HG03460 (cell line): ENCODE data around the gene KLB.
"Not testable (repeated sequence)": the region's sequence is repeated elsewhere in the genome, so short reads cannot be mapped to it uniquely, and the experiment has no call there.

Experiments used
- ATAC-seq: cut with Tn5 transposase; IDR thresholded peaks from one replicate; pipeline ENCODE4 v1.9.1; 2021; ENCODE audit not compliant: unreplicated experiment

The KLB gene

DNA sequence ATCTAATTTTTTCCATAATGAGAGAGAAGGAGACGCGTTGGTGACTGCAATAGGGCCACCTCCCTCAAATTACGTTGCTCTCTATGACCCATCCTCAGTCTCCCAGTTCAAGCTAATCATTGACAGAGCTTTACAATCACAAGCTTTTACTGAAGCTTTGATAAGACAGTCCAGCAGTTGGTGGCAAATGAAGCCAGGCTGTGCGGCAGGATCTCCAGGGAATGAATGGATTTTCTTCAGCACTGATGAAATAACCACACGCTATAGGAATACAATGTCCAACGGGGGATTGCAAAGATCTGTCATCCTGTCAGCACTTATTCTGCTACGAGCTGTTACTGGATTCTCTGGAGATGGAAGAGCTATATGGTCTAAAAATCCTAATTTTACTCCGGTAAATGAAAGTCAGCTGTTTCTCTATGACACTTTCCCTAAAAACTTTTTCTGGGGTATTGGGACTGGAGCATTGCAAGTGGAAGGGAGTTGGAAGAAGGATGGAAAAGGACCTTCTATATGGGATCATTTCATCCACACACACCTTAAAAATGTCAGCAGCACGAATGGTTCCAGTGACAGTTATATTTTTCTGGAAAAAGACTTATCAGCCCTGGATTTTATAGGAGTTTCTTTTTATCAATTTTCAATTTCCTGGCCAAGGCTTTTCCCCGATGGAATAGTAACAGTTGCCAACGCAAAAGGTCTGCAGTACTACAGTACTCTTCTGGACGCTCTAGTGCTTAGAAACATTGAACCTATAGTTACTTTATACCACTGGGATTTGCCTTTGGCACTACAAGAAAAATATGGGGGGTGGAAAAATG is at the start of gene KLB:
Gene KLB, plus strand, starts transcription at position 168 of the 821 bp plus-strand sequence. Its CDS starts 20 bp downstream, at position 188.
- no peak for ATAC-seq

DNA sequence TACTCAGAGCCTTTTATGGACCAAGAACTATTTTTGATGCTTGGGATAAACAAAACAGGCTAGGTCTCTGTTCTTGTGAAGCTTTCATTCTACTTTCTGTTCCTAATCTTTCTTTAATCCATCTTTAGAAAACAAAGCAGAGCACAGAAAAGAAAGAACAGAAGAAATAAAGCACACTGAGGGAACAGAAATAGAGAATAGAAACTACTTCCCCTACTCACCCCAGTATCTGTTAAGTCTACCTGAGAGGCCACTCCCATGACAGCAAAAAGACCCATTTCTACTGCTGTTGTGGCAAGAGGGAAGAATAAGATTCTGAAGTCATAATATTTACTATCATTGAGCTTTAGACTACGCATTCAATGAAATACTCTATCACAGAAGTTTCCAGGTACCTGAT is 49.7 kb upstream of the KLB start:
- ATAC-seq, result peak; percentile 23

DNA sequence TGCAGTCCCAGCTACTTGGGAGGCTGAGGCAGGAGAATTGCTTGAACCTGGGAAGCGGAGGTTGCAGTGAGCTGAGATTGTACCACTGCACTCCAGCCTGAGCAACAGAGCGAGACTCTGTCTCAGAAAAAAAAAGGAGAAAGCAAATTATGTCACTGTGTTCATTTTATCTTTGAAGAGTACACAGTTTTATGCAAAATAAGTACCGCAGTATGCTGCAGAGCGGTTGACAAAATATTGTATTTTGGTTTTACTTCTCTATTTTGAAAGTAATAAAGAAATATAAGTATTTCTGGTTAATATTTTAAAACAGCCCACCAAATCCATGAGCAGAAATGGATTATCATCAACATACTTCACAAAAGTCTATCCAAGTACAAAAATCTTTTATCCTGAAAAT is 46.1 kb upstream of the KLB start:
- peak; percentile 43 for ATAC-seq

DNA sequence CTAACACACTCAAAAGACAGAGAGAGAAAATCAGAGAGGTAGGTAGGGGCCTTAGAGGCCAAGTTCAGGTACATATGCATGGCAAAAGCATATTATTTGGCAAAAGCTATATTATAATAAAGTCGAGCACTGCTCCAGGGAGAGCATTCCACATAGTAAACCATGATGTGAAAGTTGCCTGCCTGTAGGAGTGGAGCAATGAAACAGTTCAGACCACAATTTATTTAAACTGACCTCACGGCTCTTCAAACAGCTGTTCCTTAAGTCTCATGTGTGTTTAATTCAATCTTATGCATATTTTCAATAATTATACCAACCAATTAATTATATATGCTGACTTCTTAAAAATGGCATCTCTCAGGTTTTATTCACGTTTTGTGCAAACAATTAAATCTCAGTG is 43.9 kb upstream of the KLB start:
- no peak for ATAC-seq

DNA sequence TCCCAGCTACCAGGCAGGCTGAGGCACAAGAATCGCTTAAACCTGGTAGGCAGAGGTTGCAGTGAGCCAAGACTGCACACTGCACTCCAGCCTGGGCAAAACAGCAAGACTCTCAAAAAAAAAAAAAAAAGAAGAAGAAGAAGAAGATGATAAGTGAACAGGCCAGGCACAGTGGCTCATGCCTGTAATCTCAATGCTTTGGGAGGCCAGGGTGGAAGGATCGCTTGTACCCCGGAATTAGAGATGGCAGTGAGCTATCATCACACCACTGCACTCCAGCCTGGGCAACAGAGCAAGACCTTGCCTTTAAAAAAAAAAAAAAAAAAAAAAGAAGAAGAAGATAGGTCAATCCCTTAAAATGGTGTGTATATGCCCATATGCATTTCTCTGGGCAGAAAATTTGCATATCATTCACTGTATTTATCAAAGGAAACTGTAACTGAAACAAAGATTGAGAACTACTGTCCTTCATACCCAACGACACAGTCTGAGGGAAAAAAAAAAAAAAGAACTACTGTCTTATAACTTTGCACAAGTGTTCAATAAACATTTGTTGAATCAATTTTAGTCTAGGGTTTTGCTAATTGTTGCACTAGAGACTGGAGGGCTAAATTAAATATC is 42.8 kb upstream of the KLB start:
- ATAC-seq, result no peak

- ATAC-seq, result no peak
These were observed 41.4 kb upstream of the KLB start for GRCh38 chr4:39365360-39365759.

DNA sequence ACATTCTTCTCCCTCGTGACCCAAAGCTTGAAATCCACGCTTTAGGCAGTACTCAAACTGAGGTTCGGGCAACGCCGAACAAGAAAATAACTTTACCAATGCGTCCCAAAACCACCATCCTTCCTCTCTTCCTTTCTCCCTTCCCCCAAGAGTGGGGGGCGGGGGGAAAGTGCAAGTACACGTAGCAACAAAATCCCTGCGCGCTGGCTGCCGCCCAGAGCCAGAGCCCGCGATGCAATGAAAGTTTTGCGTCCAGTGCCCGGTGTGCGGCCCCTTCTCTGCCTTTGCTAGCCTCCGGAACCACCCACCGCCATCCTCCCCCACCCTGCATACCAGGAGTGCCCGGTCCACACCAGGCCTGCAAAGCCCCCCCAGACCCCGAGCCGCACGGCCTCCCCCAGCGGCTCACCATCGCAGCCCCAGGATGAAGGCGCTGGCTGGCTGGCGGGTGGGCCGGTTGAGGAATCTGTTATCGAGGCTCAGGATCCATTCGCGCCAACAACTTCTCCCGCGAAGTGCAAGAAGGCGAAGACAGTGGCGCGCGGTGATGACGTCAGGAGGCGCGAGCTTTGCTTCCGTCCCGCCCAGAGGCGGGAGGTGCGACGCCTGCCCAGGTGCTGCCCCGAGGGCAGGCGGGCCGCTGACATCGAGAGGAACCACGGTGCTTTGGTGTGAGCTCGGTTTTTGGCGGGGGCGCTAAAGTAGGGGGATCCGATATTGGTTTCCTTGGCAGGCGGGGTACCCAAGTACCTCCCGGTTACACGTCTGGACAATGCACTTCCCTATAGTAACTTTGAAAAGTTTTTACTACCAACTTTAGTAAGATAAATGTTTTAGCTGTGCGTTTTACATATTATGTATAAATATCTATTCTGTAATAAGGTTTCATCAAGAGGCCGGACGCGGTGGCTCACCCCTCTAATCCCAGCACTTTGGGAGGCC is 40.6 kb upstream of the KLB start, which contains the start of gene RFC1:
Gene RFC1, minus strand, starts transcription at position 533 of the 942 bp plus-strand sequence. Its CDS starts 121 bp downstream, at position 412.
- ATAC-seq, result peak; percentile 82

GRCh38 chr4:39367166-39367565 is 39.6 kb upstream of the KLB start:
- ATAC-seq, result no peak

- ATAC-seq, result no peak
These were observed 37.4 kb upstream of the KLB start for GRCh38 chr4:39369301-39369700.

DNA sequence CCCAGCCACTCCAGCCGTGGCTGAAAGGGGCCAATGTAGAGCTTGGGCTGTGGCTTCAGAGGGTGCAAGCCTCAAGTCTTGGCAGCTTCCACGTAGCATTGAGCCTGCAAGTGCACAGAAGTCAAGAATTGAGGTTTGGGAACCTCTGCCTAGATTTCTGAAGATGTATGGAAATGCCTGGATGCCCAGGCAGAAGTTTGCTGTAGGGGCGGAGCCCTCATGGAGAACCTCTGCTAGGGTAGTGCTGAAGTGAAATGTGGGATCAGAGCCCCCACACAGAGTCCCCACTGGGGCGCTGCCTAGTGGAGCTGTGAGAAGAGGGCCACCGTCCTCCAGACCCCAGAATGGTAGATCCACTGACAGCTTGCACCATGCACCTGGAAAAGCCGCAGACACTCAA is 35.5 kb upstream of the KLB start:
- not testable (repeated sequence) for ATAC-seq

GRCh38 chr4:39375478-39375877 is 31.3 kb upstream of the KLB start:
- ATAC-seq, result no peak

DNA sequence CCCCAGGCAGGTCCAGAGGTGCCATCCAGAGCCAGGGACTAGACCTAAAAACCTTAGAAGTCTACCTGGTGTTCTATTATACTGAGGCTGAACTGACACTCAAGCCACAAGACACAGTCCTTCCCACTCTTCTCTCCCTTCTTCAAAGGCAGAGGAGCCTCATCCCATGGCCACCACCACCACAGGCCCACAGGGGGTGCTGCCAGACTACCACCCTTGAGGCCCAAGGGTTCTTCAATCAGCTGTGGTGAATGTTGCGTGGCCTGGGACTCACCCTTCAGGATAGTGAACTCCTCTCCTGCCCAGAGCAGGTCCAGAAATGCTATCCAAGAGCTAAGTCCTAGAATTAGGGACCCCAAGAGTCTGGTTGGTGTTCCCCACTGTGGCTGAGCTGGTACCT is 23.0 kb upstream of the KLB start:
- no peak for ATAC-seq

DNA sequence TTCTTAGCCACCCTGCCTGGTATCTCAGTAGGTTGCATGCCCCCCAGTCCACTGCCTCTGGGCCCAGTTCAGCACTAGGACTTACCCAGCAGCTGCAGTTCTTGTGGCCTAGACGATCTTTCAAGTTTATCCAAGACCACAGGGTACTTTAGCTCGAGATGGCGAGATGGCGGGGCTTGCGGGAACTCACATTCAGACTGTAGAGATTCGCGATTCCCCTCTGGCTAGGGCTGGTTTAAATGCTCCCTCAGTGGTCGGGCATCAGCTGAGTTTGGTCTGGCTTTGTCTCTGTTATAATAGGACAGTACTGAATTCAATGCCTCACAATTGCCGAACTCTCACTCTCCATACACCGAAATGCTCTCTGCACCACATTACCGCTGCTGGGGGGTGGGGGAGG is 22.2 kb upstream of the KLB start:
- no peak for ATAC-seq

- no peak for ATAC-seq
These were observed 16.1 kb upstream of the KLB start for GRCh38 chr4:39390603-39391002.

GRCh38 chr4:39394706-39395105 is 12.0 kb upstream of the KLB start:
- ATAC-seq, result no peak

GRCh38 chr4:39401640-39402039 is 5.1 kb upstream of the KLB start:
- ATAC-seq, result not testable (repeated sequence)

DNA sequence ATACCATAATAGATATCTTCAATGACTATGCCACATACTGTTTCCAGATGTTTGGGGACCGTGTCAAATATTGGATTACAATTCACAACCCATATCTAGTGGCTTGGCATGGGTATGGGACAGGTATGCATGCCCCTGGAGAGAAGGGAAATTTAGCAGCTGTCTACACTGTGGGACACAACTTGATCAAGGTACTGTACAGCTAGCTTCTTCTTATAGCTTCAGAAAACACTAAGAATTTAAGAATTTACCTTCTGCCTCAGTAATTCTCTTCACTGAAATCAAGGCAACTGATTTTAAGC is 805 bp downstream of the KLB start:
- no peak for ATAC-seq

DNA sequence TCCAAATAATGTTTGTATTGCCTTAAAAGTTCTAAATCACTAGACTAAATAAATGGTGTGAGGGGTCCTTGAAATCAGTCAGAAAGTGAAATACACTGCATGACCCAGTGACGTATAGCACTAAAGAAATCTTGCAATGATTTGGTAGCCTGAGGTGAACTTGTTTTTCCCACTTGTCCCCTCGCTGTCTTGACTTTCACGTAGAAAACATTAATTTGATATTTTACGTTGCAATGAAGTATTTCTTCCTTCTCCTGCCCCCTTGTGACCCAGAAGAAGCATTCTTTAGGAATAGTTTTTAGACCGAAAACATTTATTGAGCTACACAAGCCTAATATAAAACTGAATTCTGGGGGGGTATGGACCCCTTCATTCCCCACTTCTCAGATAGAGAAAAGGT is 3.7 kb downstream of the KLB start:
- ATAC-seq, result no peak

DNA sequence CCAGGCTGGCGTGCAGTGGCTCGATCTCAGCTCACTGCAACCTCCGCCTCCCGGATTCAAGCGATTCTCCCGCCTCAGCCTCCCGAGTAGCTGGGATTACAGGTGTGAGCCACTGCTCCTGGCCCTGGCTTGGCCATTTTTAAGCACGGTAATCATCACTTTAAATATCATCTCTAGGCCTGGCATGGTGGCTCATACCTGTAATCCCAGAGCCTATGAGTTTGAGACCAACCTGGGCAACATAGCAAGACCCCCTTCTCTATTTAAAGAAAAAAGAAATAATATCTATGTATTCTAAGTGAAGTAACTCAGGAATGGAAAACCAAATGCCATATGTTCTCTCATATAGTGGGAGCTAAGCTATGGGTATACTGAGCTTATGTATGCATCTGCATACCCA is 4.8 kb downstream of the KLB start:
- ATAC-seq, result not testable (repeated sequence)

DNA sequence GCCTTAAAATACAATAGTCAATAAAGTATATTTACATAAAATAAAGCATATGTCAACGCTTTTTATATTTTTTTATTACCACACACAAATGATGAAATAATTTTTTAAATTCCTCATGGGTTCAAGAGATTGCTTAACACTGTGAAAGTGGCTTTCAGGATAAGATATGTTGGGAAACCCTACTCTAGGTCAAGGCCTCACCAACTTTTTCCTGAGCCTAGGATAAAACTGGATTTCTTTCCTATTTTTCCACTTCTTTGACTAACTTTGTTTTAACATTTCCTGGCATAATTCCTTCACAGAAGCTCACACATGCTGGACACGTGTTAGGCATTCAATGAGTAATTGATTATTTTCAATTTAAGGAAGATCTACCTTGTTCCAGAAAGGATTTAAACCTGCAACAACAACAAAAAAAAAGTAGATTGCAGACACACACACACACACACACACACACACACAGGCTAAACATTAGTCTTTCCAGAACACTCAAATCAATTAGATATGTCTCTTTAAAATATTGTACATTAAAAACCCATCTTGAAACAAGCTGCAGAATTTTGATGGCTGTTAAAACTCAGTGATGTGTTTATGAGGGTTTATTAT is 9.1 kb downstream of the KLB start:
- no peak for ATAC-seq

DNA sequence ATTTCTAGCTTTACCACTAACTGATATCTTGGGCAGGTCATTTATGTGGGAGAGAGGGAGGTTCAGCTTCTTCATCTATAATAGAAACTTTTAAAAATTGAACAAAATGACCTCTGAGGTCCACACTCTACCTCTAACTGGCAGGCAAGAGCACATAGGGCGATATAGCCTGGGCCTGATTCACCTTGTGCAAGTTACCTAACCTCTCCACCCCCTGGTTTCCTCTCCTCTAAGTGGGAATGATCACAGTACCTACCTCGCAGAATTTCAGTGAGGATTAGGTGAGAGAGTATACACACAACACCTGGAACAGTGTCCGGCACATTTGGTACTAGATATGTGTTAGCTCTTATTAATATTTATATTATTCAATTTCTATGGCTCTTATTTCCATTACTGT is 15.5 kb downstream of the KLB start:
- no peak for ATAC-seq
